ENCODE measurements around the gene KIAA2012.

Gene KIAA2012

GRCh38 chr2:202141329-202141947, 68.4 kb downstream of the KIAA2012 start:
- TF ChIP-seq TAF1 (IDR thresholded peaks at IDR 0.05; ENCODE audit: borderline replicate concordance, low read depth, low read length) (no peak), POLR2A (IDR thresholded peaks at IDR 0.05; ENCODE audit: low read depth, low read length) (no peak), POLR2AphosphoS5 (IDR thresholded peaks at IDR 0.05; ENCODE audit: low read depth, low read length) (no peak)
- DNase-seq (ENCODE audit: insufficient read length), result no peak
- FAIRE-seq, result no peak

- FAIRE-seq (no peak), DNase-seq (ENCODE audit: insufficient read length) (no peak)
- TF ChIP-seq TAF1 (IDR thresholded peaks at IDR 0.05; ENCODE audit: borderline replicate concordance, low read depth, low read length), result no peak
- TF ChIP-seq POLR2A (IDR thresholded peaks at IDR 0.05; ENCODE audit: low read depth, low read length), result no peak
- no peak for TF ChIP-seq POLR2AphosphoS5 (IDR thresholded peaks at IDR 0.05; ENCODE audit: low read depth, low read length)
These were observed 69.5 kb downstream of the KIAA2012 start for GRCh38 chr2:202142540-202142939.

DNA sequence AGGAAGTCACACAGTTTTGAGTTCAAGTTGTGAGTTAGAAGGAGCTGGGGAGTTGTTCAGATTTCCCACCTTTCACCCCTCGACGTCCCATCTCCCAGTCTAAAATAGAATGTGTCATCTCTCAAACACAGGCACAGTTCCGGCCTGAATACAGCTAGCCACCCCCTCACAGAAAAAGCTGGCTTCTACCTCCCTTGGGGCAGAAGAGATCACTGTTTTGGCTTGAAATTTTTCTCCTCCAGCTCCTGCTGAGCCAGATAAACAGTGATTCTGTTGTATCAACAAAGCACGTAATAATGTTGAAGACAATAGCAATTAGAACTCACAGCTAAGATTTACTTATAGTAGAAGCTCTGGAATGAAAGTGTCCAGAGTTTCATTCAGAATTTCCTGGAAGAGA, 74.7 kb downstream of the KIAA2012 start:
- TF ChIP-seq POLR2AphosphoS5 (IDR thresholded peaks at IDR 0.05; ENCODE audit: low read depth, low read length), result no peak
- TF ChIP-seq TAF1 (IDR thresholded peaks at IDR 0.05; ENCODE audit: borderline replicate concordance, low read depth, low read length), result no peak
- TF ChIP-seq POLR2A (IDR thresholded peaks at IDR 0.05; ENCODE audit: low read depth, low read length), result no peak
- FAIRE-seq, result no peak
- no peak for DNase-seq (ENCODE audit: insufficient read length)

DNA sequence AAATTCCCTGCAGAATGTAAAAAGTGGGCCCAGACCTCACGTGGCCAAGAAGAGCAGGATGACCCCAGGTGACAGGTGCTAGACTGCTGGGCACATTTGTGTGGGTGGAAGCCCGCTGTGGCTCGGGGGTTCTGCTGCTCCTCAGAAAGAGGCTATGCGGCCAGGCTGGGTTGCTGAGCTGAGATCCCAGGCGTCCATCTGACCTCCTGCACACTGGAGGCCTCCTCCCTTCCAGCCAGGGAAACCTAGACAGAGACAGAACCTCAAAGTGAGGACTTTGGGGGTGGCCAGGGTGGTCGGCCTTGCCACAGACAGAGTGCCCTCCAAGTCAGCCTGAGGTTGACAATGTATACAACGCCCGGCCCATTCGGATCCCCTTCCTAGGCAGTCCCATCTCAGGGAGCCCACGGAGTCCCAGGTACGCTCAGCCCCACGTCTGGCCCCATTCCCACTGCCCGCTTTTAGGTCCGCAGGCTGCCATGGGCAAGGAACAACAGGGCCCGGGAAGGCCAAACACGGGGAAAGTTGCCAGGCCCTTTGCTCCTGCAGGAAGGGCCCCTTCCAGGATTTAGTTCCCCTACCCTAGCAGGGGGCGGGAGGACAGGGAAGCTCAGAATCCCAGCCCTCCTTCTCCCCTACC, 75.6 kb downstream of the KIAA2012 start:
- no peak for TF ChIP-seq POLR2A (IDR thresholded peaks at IDR 0.05; ENCODE audit: low read depth, low read length)
- TF ChIP-seq TAF1 (IDR thresholded peaks at IDR 0.05; ENCODE audit: borderline replicate concordance, low read depth, low read length), result no peak
- no peak for TF ChIP-seq POLR2AphosphoS5 (IDR thresholded peaks at IDR 0.05; ENCODE audit: low read depth, low read length)
- DNase-seq (ENCODE audit: insufficient read length) (no peak), FAIRE-seq (no peak)

DNA sequence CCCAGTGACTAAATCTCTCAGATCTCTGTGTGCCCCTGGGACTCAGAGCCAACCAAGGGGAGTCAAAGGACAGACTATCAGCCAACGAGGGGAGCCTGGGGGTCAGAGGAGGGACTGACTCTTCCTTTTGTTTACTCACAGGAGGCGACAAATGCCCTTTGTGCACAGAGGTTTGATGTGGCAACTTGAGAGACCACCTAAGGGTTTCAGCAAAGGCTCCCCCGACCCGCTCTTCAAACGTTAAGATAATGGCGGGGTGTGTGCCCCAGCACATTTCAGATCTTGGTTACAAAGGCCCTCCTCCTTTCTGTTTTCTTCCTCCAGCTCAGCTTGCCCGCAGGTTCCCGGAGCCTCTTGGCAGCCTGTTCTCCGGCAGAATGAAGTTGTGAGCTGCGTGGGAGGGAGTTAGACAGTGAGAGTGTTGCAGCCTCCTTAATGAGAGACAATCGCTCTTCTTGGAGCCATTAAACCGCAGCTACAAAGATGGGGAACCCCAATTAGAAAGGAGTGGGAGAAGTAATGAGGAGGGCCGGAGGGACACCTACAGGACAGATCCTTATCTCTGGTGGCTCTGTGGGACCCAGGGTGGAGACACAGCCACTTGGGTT, 76.2 kb downstream of the KIAA2012 start:
- TF ChIP-seq POLR2AphosphoS5 (IDR thresholded peaks at IDR 0.05; ENCODE audit: low read depth, low read length) (no peak), POLR2A (IDR thresholded peaks at IDR 0.05; ENCODE audit: low read depth, low read length) (no peak), TAF1 (IDR thresholded peaks at IDR 0.05; ENCODE audit: borderline replicate concordance, low read depth, low read length) (no peak)

GRCh38 chr2:202149936-202150335, 76.9 kb downstream of the KIAA2012 start:
- no peak for FAIRE-seq
- DNase-seq (ENCODE audit: insufficient read length), result no peak
- TF ChIP-seq POLR2A (IDR thresholded peaks at IDR 0.05; ENCODE audit: low read depth, low read length), result no peak

More for the DNA sequence above, 76.2 kb downstream of the KIAA2012 start:
- FAIRE-seq (no peak), DNase-seq (ENCODE audit: insufficient read length) (no peak)

DNA sequence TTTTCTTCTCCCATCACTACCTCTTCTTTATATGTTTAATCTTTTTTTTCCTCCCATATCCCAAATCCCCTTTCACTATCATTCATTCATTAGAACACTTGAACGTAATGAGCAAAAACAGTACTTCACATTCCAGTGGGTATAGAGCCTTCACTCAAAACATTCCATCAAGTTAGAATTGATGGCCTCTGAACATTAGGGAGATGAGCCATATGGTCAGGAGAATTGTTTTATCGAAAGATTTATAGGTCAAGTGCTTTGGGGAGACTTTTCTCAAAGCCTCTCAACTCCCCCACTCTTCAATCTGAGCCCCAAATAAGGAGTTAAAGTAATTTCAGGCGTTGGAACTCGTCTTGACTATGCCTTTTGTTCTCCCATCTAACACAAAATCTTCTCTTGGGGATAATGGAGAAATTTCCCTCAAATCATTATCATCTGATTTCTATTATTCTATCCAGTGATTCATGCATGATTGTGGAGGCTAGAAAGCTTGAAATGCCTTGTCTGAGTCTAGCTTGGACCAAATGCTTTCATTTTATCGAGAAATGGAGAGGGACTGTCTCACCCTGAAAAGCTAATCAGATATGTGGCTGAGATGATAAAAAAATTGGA, 79.2 kb downstream of the KIAA2012 start:
- DNase-seq (ENCODE audit: insufficient read length) (no peak), FAIRE-seq (no peak)
- TF ChIP-seq POLR2A (IDR thresholded peaks at IDR 0.05; ENCODE audit: low read depth, low read length), result no peak
- TF ChIP-seq POLR2AphosphoS5 (IDR thresholded peaks at IDR 0.05; ENCODE audit: low read depth, low read length), result no peak
- TF ChIP-seq TAF1 (IDR thresholded peaks at IDR 0.05; ENCODE audit: borderline replicate concordance, low read depth, low read length), result no peak

- DNase-seq (ENCODE audit: insufficient read length) (no peak), FAIRE-seq (no peak)
- TF ChIP-seq POLR2AphosphoS5 (IDR thresholded peaks at IDR 0.05; ENCODE audit: low read depth, low read length) (no peak), POLR2A (IDR thresholded peaks at IDR 0.05; ENCODE audit: low read depth, low read length) (no peak), TAF1 (IDR thresholded peaks at IDR 0.05; ENCODE audit: borderline replicate concordance, low read depth, low read length) (no peak)
These were observed 81.6 kb downstream of the KIAA2012 start for GRCh38 chr2:202154613-202155012.

DNA sequence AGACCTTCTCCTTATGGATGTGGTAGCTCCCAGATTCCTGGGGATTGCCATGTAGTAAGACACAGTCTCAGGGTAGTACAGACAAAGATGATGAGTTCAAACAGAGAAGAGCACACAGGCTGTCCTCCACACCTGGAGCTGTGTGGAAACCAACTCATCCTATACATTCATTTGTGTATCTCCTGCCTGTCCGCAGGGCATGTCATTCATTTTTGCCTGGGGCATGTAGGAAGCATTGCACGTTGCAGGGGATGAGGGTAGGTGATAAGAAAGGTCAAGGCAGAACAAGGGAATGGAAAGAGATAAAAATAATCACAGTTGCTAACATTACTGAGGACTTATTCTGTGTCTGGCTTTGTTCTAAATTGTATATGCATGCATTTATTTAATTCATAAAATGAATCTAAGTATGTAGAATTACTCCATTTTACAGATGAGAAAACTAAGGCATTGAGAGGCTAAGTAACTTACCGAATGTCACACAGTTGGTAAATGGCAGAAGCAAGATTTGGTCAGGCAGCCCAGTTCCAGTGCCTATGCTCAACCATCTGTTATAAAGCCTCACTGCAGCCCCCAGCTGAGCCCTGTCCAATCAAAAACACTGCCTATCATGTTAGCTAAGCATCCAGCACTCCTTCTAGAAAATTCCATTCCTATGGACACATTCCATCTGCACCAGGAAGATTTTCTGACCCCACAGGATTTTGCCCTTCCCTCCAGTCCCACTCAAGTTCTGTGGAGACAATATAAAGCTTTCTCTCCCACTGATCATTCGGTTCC, 84.3 kb downstream of the KIAA2012 start:
- FAIRE-seq, result no peak
- DNase-seq (ENCODE audit: insufficient read length), result no peak
- TF ChIP-seq TAF1 (IDR thresholded peaks at IDR 0.05; ENCODE audit: borderline replicate concordance, low read depth, low read length) (no peak), POLR2AphosphoS5 (IDR thresholded peaks at IDR 0.05; ENCODE audit: low read depth, low read length) (no peak), POLR2A (IDR thresholded peaks at IDR 0.05; ENCODE audit: low read depth, low read length) (no peak)

GRCh38 chr2:202158796-202159195, 85.7 kb downstream of the KIAA2012 start:
- no peak for TF ChIP-seq TAF1 (IDR thresholded peaks at IDR 0.05; ENCODE audit: borderline replicate concordance, low read depth, low read length)
- TF ChIP-seq POLR2A (IDR thresholded peaks at IDR 0.05; ENCODE audit: low read depth, low read length), result no peak
- TF ChIP-seq POLR2AphosphoS5 (IDR thresholded peaks at IDR 0.05; ENCODE audit: low read depth, low read length), result no peak
- FAIRE-seq (no peak), DNase-seq (ENCODE audit: insufficient read length) (no peak)

DNA sequence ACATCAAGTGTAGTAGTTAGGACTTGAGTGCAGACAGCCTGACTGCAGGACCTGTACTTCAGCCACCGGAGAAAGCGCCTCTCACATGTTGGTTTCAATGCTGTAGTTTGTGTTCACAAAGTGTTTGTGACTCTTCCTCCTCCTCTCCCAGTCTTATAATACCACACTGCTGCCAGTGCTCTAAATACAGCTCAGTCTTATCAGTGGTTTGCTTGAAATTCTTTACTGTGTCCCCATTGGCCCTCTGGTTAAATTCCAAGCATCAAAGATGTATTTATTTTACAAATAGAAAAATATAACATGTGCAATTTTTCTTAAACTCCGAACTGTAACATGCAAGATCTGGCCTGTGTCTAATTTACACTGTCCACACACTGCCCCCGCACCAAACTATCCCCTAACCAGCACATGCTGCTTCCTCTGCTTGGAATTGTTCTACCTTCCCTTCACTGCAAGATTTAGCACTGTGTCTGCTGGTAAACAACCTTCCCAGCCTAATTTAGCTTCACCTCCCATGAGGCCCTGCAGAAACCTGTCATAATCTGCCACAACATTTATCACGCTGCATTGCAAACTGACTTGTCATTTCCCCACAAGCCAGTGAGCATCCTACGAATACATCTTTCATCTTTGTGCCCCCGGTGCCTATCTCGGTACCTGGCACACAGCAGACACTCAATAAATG, 88.2 kb downstream of the KIAA2012 start:
- FAIRE-seq (no peak), DNase-seq (ENCODE audit: insufficient read length) (no peak)
- TF ChIP-seq TAF1 (IDR thresholded peaks at IDR 0.05; ENCODE audit: borderline replicate concordance, low read depth, low read length), result no peak
- TF ChIP-seq POLR2AphosphoS5 (IDR thresholded peaks at IDR 0.05; ENCODE audit: low read depth, low read length), result no peak
- no peak for TF ChIP-seq POLR2A (IDR thresholded peaks at IDR 0.05; ENCODE audit: low read depth, low read length)

Measured in GM12892 (cell line).